NCI-H460 (cell line): Measurements from ENCODE around the gene RASD2. TPM values are rescaled to one million over a fixed set of nuclear protein-coding genes. Genes with fewer than 3 reads are reported as not detected.

Source experiments
- DNase-seq: peaks from one replicate; pipeline ENCODE4 v3.0.0-alpha.2; 2016; ENCODE audit warnings: low read depth; ENCODE audit errors: extremely low read depth
- total RNA-seq: library from RNA; depleted of rRNA; stranded (reverse); fragments of >200 nt; shearing (Covaris generic); gene quantifications from 2 replicates; pipeline ENCODE4 v1.2.3, GENCODE V29; 2014

Gene RASD2
- total RNA-seq, 1 experiment from 2014 or later, result 0.02 TPM

- no peak for DNase-seq
Measured at GRCh38 chr22:35580351-35581022, 39.9 kb downstream of the RASD2 start.

DNA sequence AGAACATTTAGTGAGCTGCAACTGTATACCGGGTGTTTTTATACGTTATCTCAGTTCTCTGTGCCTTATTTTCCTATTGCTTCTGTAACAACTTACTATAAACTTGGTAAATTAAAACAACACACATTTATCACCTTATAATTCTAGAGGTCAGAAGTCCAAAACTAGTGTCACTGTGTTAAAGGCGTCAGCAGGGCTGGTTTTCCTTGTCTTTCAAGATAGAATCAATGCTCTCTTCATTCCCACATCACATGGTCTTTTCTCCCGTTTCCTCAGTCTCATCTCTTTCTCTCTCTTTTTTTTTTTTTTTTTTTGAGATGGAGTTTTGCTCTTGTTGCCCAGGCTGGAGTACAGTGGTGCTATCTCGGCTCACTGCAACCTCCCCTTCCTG is 40.4 kb downstream of the RASD2 start:
- no peak for DNase-seq

DNA sequence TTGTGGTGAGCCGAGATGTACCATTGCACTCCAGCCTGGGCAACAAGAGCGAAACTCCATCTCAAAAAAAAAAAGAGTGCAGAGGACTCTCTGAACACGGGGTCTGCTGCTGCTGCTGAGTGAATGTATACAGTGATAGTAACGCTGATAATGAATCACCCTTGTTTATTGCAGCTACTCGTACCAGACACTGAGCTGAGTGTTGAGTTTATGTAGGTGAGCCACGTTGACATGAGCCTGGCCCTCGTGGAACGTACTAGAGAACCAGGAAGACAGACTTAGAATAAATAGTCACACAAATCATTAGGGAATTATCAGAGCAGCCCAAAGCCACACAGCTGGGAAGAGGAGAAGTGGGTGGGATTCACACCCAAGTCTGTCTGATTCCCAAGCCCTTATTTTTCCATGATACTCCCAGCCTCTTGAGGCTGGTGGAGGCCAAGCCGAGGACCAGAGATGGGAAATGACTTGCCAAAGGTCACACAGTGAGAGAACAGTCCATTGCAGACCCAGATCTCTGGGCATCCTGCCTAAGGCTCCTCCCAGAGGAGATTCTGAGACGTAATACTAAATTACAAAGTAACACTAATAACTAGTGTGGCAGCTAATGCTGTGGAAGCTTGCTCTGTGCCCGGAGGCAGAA is 41.7 kb downstream of the RASD2 start:
- DNase-seq, result no peak

DNA sequence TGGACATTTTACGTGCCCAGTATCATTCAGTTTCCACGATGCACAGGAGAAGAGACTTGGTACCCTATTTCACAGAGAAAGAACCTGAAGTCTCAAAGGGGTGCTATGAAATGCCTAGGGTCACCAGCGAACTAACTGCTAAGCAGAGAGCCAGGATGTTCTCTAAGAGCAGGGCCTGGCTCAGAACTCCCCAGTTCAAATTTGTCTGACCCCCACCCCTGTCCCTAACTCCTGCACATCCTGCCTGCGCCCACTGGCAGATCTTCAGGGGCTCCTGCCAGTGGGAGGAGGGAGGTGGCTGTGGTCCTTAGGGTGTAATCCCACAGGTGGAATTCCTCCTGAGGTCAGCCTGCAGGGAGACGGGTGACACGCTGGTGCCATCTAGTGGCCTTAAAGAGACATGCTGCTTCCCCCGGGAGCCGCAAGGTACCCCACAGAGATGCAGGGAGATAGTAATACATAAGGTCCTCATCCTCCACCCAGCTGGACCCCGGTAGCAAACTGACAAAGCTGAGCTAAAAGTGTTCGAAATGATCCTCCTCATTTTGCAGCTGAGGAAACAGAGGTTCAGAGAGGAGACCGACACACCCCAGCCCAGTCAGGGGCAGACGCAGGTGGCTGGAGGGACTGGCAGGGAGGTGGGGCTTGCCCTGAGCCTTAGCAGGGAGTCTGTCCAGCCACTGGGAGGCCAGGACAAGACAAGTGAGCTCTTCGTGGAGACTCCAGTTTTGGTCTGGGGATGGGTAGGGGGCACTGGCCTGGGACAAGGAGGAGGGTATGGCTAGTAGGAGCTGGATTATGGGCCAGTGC is 42.4 kb downstream of the RASD2 start:
- DNase-seq, result peak; percentile 54

DNA sequence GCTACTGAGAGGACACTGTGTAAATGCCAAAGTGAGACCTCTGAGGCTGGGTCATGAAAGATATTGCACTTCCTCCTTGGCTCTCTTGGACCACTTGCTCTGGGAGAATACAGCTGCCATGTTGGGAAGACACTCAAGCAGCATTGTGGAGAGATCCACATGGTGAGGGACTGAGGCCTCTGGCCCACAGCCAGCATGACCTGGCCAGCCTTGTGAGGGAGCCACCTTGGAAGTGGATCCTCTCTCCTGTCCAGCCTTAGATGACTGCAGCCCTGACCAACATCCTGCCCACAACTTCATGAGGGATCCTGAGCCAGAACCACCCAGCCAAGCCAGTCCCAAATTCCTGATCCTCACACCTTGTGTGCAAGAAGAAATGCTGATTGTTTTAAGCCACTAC is 46.1 kb downstream of the RASD2 start:
- DNase-seq, result no peak

DNA sequence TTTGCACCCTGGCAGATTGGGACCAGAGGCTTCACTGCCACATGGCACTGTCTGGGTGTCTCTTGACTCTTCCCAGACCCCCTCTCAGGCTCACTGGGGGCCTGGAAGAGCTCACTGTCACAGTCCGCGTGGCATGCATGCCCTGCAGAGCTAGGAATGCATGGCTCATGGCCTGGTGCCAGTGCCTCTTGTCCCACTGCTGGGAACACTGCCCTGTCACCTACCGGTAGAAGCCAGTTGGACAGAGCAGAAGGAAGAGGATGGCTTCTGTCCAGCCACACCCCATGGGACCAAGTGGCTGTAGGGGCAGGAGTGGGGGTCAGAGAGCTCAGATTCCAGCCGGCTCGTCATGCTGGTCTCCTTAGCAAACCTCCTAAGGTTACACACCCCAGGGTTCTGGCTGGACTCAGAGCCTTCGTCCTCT is 46.8 kb downstream of the RASD2 start:
- no peak for DNase-seq

GRCh38 chr22:35587896-35588295 is 47.3 kb downstream of the RASD2 start:
- DNase-seq, result no peak

GRCh38 chr22:35589071-35589755 is 48.6 kb downstream of the RASD2 start:
- peak; percentile 92 for DNase-seq

GRCh38 chr22:35589756-35590093 is 49.1 kb downstream of the RASD2 start:
- no peak for DNase-seq

GRCh38 chr22:35590634-35591295 is 50.1 kb downstream of the RASD2 start:
- DNase-seq, result no peak

- no peak for DNase-seq
Measured at GRCh38 chr22:35591714-35592417, 51.2 kb downstream of the RASD2 start.

- no peak for DNase-seq
Measured at GRCh38 chr22:35592418-35592967, 51.9 kb downstream of the RASD2 start.

- DNase-seq, result no peak
Measured at GRCh38 chr22:35593071-35593890, 52.6 kb downstream of the RASD2 start.

DNA sequence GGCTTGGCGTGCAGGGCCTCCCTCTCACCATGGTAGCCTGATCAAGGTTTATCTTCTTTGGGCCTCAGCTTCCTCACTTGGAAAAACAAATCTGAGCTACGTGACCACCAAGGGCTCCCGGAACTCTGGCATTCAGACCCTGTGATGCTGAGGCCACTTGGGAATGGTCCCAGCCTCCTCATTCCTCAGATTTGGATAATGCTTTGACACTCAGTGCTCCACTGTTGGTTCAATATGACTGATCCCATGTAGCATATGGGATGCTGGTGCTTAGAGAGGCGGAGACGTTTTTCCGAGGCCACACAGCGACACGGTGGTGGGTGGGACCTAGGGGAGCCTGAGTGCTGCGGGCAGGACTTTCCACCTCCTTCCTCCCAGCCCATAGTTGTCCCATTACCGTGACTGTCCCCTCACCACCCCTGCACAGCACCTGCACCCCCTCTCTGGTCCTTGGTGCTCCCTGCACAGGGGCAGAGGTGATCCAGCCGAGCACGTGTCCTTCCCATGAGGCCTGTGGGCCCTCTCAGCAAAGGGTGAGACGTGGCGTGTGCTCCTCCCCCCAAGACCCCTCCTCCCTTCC is 53.4 kb downstream of the RASD2 start:
- DNase-seq, result no peak

DNA sequence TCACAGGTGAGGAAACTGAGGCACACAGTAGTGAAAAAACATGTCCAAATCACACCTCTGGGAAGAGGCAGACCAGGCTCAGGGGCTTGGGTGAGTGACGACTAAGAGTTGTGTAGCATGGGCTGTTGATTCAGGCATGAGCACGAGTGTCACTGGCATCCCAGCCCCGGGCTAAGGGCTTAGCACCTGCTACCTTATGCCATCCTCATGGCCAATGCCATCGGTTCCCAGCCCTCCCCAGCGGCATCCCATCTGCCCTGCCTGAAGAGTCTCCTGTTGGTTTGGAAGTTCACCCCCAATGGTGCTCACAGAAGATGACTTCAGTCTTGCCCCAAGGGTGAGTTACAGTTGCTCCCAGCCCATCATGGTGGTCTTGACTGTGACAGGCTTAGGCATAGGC is 54.1 kb downstream of the RASD2 start:
- no peak for DNase-seq

DNA sequence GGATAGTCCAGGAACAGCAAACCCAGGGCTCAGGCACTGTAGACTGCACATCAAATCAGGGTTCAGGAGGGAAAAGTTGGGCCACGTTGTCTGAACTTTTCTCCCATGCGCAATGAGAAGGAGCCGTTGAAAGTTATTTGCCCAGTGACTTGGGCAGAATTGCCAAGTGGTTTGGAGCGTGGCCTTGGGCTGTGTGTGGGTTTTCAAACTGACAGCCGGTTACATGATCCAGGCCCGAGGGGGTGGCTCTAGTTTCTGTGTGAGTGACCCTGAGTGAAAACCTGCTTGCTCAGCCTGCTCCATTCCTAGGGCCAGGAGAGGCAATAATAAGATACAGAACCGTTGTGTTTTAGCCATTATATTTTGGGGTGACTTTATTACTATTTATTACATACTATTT is 56.2 kb downstream of the RASD2 start:
- DNase-seq, result no peak

GRCh38 chr22:35597692-35598395 is 57.2 kb downstream of the RASD2 start:
- DNase-seq, result no peak

GRCh38 chr22:35598396-35598710 is 57.7 kb downstream of the RASD2 start:
- DNase-seq, result no peak
